Mesothelial cell of epicardium (in vitro differentiated cells): Measurements from ENCODE around the gene DOCK4. TPM values are rescaled to one million over a fixed set of nuclear protein-coding genes. Genes with fewer than 3 reads are reported as not detected.

ENCODE experiments used
- DNase-seq, 2 experiments: peaks; one replicate each; pipeline ENCODE4 v3.0.0; 2021; ENCODE audit warnings: low spot score in 2 of 2; ENCODE audit not compliant: unreplicated experiment in 2 of 2
- H3K27ac Mint-ChIP-seq: 2 replicates; pipeline ENCODE4 v1.8.0; 2021; ENCODE audit warnings: mixed read lengths
- H3K27me3 Mint-ChIP-seq: 2 replicates; pipeline ENCODE4 v1.8.0; 2021; ENCODE audit warnings: low read depth, mixed read lengths
- H3K36me3 Mint-ChIP-seq: 2 replicates; pipeline ENCODE4 v1.8.0; 2021; ENCODE audit warnings: mixed read lengths
- H3K4me1 Mint-ChIP-seq: 2 replicates; pipeline ENCODE4 v1.8.0; 2021; ENCODE audit warnings: mixed read lengths
- H3K4me3 Mint-ChIP-seq: 2 replicates; pipeline ENCODE4 v1.8.0; 2021; ENCODE audit warnings: mild to moderate bottlenecking, moderate library complexity, mixed read lengths
- H3K9me3 Mint-ChIP-seq: 2 replicates; pipeline ENCODE4 v1.8.0; 2021; ENCODE audit warnings: mixed read lengths
- CTCF ChIP-seq: fragments of 200-600 bp; sonication (generic); IDR thresholded peaks from one replicate; pipeline ENCODE4 v1.5.0; 2021; ENCODE audit warnings: antibody characterized with exemption; ENCODE audit not compliant: unreplicated experiment
- total RNA-seq: library from RNA; stranded (reverse); gene quantifications from 3 replicates; pipeline ENCODE4 v1.2.1, GENCODE V29; 2021

Gene DOCK4
- total RNA-seq, 1 donor from 2014 or later, result 27.7 TPM

GRCh38 chr7:111772716-111773115 lies 433.5 kb downstream of the DOCK4 start:
- H3K4me3 Mint-ChIP-seq, result no peak overlapping the region
- no peak overlapping the region for H3K27ac Mint-ChIP-seq
- peaks cover 19% of the 10 kb centered on the region for H3K9me3 Mint-ChIP-seq

GRCh38 chr7:111771638-111772037 lies 434.6 kb downstream of the DOCK4 start:
- no peaks in the 10 kb centered on the region for H3K4me1 Mint-ChIP-seq
- no peak overlapping the region for H3K27ac Mint-ChIP-seq
- H3K4me3 Mint-ChIP-seq, result no peak overlapping the region
- H3K9me3 Mint-ChIP-seq, result peaks cover 10% of the 10 kb centered on the region
- TF ChIP-seq CTCF, result no peak
- H3K36me3 Mint-ChIP-seq, result peaks cover 33% of the 10 kb centered on the region
- no peak for DNase-seq
- no peaks in the 10 kb centered on the region for H3K27me3 Mint-ChIP-seq

More at GRCh38 chr7:111772716-111773115, 433.5 kb downstream of the DOCK4 start:
- TF ChIP-seq CTCF, result no peak
- no peaks in the 10 kb centered on the region for H3K27me3 Mint-ChIP-seq
- DNase-seq, result no peak
- H3K36me3 Mint-ChIP-seq, result peaks cover 42% of the 10 kb centered on the region
- H3K4me1 Mint-ChIP-seq, result no peaks in the 10 kb centered on the region

- H3K9me3 Mint-ChIP-seq, result no peaks in the 10 kb centered on the region
- H3K27me3 Mint-ChIP-seq, result no peaks in the 10 kb centered on the region
- H3K36me3 Mint-ChIP-seq, result peaks cover 21% of the 10 kb centered on the region
- TF ChIP-seq CTCF, result no peak
- no peaks in the 10 kb centered on the region for H3K4me1 Mint-ChIP-seq
- no peak overlapping the region for H3K27ac Mint-ChIP-seq
- DNase-seq, result no peak
- H3K4me3 Mint-ChIP-seq, result no peak overlapping the region
Measured at GRCh38 chr7:111770116-111770515, 436.1 kb downstream of the DOCK4 start.

- Mint-ChIP-seq H3K4me1 (no peaks in the 10 kb centered on the region), H3K27me3 (no peaks in the 10 kb centered on the region), H3K4me3 (no peak overlapping the region), H3K36me3 (peaks cover 13% of the 10 kb centered on the region), H3K27ac (no peak overlapping the region), H3K9me3 (no peaks in the 10 kb centered on the region)
- DNase-seq, result no peak
- TF ChIP-seq CTCF, result no peak
Measured at GRCh38 chr7:111765751-111766643, 440.2 kb downstream of the DOCK4 start.

GRCh38 chr7:111763221-111763801 lies 442.9 kb downstream of the DOCK4 start:
- Mint-ChIP-seq H3K36me3 (peaks cover 18% of the 10 kb centered on the region), H3K27me3 (no peaks in the 10 kb centered on the region), H3K4me3 (no peak overlapping the region), H3K9me3 (no peaks in the 10 kb centered on the region), H3K4me1 (no peaks in the 10 kb centered on the region), H3K27ac (no peak overlapping the region)
- no peak for DNase-seq
- peak; percentile 71 for TF ChIP-seq CTCF
